ENCODE measurements around the gene EXOC6. TPM values are rescaled to one million over a fixed set of nuclear protein-coding genes. Genes with fewer than 3 reads are reported as not detected.

The EXOC6 gene
- total RNA-seq, 4 donors from 2014 or later: 10.5 to 82.1 (median 31.7) TPM

- TF ChIP-seq POLR2A (IDR thresholded peaks at IDR 0.05): no peak
- TF ChIP-seq CTCF (IDR thresholded peaks at IDR 0.05): no peak
Measured at GRCh38 chr10:92989250-92989649, 140.9 kb downstream of the EXOC6 start.

GRCh38 chr10:92990615-92991014 is 142.3 kb downstream of the EXOC6 start:
- H3K27ac ChIP-seq: no peak overlapping the region
- TF ChIP-seq CTCF (IDR thresholded peaks at IDR 0.05): no peak
- no peak for TF ChIP-seq POLR2A (IDR thresholded peaks at IDR 0.05)
- DNase-seq: no peak
- no peaks in the 10 kb centered on the region for H3K9me3 ChIP-seq
- no peaks in the 10 kb centered on the region for H3K4me1 ChIP-seq
- H3K4me3 ChIP-seq: no peak overlapping the region
- H3K36me3 ChIP-seq: no peaks in the 10 kb centered on the region
- no peaks in the 10 kb centered on the region for H3K27me3 ChIP-seq

More at GRCh38 chr10:92989250-92989649, 140.9 kb downstream of the EXOC6 start:
- no peaks in the 10 kb centered on the region for H3K9me3 ChIP-seq
- DNase-seq: no peak
- H3K4me3 ChIP-seq: no peak overlapping the region
- H3K27ac ChIP-seq: no peak overlapping the region
- H3K4me1 ChIP-seq: no peaks in the 10 kb centered on the region
- no peaks in the 10 kb centered on the region for H3K36me3 ChIP-seq
- H3K27me3 ChIP-seq: no peaks in the 10 kb centered on the region

GRCh38 chr10:92991513-92991912 is 143.2 kb downstream of the EXOC6 start:
- Histone ChIP-seq H3K4me3 (no peak overlapping the region), H3K27me3 (no peaks in the 10 kb centered on the region), H3K27ac (no peak overlapping the region), H3K9me3 (no peaks in the 10 kb centered on the region), H3K36me3 (no peaks in the 10 kb centered on the region), H3K4me1 (no peaks in the 10 kb centered on the region)
- no peak for DNase-seq
- TF ChIP-seq POLR2A (IDR thresholded peaks at IDR 0.05) (no peak), CTCF (IDR thresholded peaks at IDR 0.05) (no peak)

GRCh38 chr10:92993699-92994272 is 145.5 kb downstream of the EXOC6 start:
- no peak for DNase-seq
- no peak overlapping the region for H3K27ac ChIP-seq
- H3K36me3 ChIP-seq: no peaks in the 10 kb centered on the region
- no peak for TF ChIP-seq CTCF (IDR thresholded peaks at IDR 0.05)
- TF ChIP-seq POLR2A (IDR thresholded peaks at IDR 0.05): no peak
- H3K9me3 ChIP-seq: no peaks in the 10 kb centered on the region
- H3K27me3 ChIP-seq: no peaks in the 10 kb centered on the region
- H3K4me1 ChIP-seq: no peaks in the 10 kb centered on the region
- no peak overlapping the region for H3K4me3 ChIP-seq

GRCh38 chr10:92995509-92995908 is 147.2 kb downstream of the EXOC6 start:
- DNase-seq: no peak
- Histone ChIP-seq H3K4me3 (no peak overlapping the region), H3K9me3 (no peaks in the 10 kb centered on the region), H3K4me1 (no peaks in the 10 kb centered on the region), H3K36me3 (no peaks in the 10 kb centered on the region), H3K27ac (no peak overlapping the region), H3K27me3 (no peaks in the 10 kb centered on the region)
- TF ChIP-seq POLR2A (IDR thresholded peaks at IDR 0.05) (no peak), CTCF (IDR thresholded peaks at IDR 0.05) (no peak)

GRCh38 chr10:92997620-92998019 is 149.3 kb downstream of the EXOC6 start:
- Histone ChIP-seq H3K27ac (no peak overlapping the region), H3K4me1 (no peaks in the 10 kb centered on the region), H3K36me3 (no peaks in the 10 kb centered on the region), H3K4me3 (no peak overlapping the region), H3K27me3 (no peaks in the 10 kb centered on the region), H3K9me3 (no peaks in the 10 kb centered on the region)
- no peak for TF ChIP-seq CTCF (IDR thresholded peaks at IDR 0.05)
- TF ChIP-seq POLR2A (IDR thresholded peaks at IDR 0.05): no peak
- DNase-seq: no peak
